Transverse colon (tissue), 4 donors: Measurements from ENCODE around the gene TRAF2. TPM values are rescaled to one million over a fixed set of nuclear protein-coding genes. Genes with fewer than 3 reads are reported as not detected.

Experiments
- DNase-seq: peaks from one replicate; pipeline ENCODE4 v3.0.0-alpha.2; 2019
- H3K27ac ChIP-seq, 4 donors: fragments of 200-600 bp; sonication (generic); 2 replicates each; pipeline ENCODE4 v1.5.1; 2016 to 2018; ENCODE audit warnings: inconsistent platforms in 4 of 4
- H3K27me3 ChIP-seq: fragments of 200-600 bp; sonication (generic); 2 replicates; pipeline ENCODE4 v1.5.1; 2017; ENCODE audit warnings: inconsistent platforms
- H3K36me3 ChIP-seq, 4 donors: fragments of 200-600 bp; sonication (generic); 2 replicates each; pipeline ENCODE4 v1.5.1; 2017 to 2019; ENCODE audit warnings: inconsistent platforms in 4 of 4
- H3K4me1 ChIP-seq, 4 donors: fragments of 200-600 bp; sonication (generic); 2 replicates each; pipeline ENCODE4 v1.5.1; 2017 to 2020; ENCODE audit warnings: inconsistent platforms in 4 of 4
- H3K4me3 ChIP-seq, 4 donors: fragments of 200-600 bp; sonication (generic); 1 replicate in 1 of 4; 2 replicates in 3 of 4; pipeline versions ENCODE4 v1.5.1 to v1.6.1; 2017 to 2019; ENCODE audit warnings: inconsistent platforms in 4 of 4
- H3K9me3 ChIP-seq, 2 donors: fragments of 200-600 bp; sonication (generic); 2 replicates each; pipeline ENCODE4 v1.5.1; 2017 to 2019; ENCODE audit warnings: inconsistent platforms in 2 of 2
- CTCF ChIP-seq, 5 experiments: fragments of 200-600 bp in 3 of 5; fragments of 450-650 bp in 2 of 5; sonication (generic) in 3 of 5; IDR thresholded peaks; 1 replicate in 2 of 5; 2 replicates in 3 of 5; pipeline ENCODE4 v1.5.1; 2016 to 2017; ENCODE audit warnings: antibody characterized with exemption in 5 of 5, inconsistent platforms in 3 of 5, mild to moderate bottlenecking in 2 of 5, moderate library complexity in 1 of 5
- EP300 ChIP-seq: sonication (generic); formaldehyde crosslinking; IDR thresholded peaks from one replicate; pipeline ENCODE4 v1.6.1; 2017; ENCODE audit warnings: antibody characterized with exemption, low read depth
- POLR2A ChIP-seq: fragments of 450-650 bp; IDR thresholded peaks from one replicate; pipeline ENCODE4 v1.6.1; 2016; ENCODE audit warnings: antibody characterized with exemption, mild to moderate bottlenecking, moderate library complexity
- POLR2AphosphoS5 ChIP-seq, 3 donors: sonication (generic); formaldehyde crosslinking; IDR thresholded peaks; one replicate each; pipeline ENCODE4 v1.6.1; 2016; ENCODE audit warnings: antibody characterized with exemption in 3 of 3
- WGBS, 2 donors: methylation state at CpG; one replicate each; pipeline ENCODE4 v1.1.5; 2018; ENCODE audit warnings: low coverage in 1 of 2; 5-methylcytosine and 5-hydroxymethylcytosine counted together
- in situ Hi-C, 4 donors: fragments of 200-750 bp; cut with MboI; loops; one replicate each; pipeline versions ENCODE4 v1.15.0 to v1.15.1; 2017; ENCODE audit warnings: low sequenced_read_pairs in 3 of 4, low pct_ligation_motif_present in 1 of 4, low pct_unique_long_range_greater_than_20kb in 1 of 4
- intact Hi-C: fragments of 100-400 bp; cut with DNase I; formaldehyde crosslinking; loops from one replicate; pipeline ENCODE4 v1.15.1; 2023; ENCODE audit warnings: low total_unique reads
- total RNA-seq, 4 donors: library from RNA; depleted of rRNA; stranded (reverse); fragments of >200 nt; gene quantifications; one replicate each; pipeline ENCODE4 v1.1.0, GENCODE V29; 2016

TRAF2 gene
- total RNA-seq, 4 donors from 2014 or later: 12.5 to 60.6 (median 13.8) TPM

GRCh38 chr9:136963341-136963740, 77.0 kb downstream of the TRAF2 start:
- 76% methylated on average over 15 of the region's 15 CpGs; no CpG with 5 or more reads in 1 of the 2 donors for WGBS, 2 donors
- Histone ChIP-seq H3K36me3 (no peaks in the 10 kb centered on the region), H3K9me3 (no peaks in the 10 kb centered on the region), H3K27ac (no peak overlapping the region), H3K4me1 (peaks cover 0 to 19% (median 10%) of the 10 kb centered on the region in 4 donors), H3K27me3 (peaks cover 5% of the 10 kb centered on the region), H3K4me3 (no peak overlapping the region)
- intact Hi-C loops: no loop called here
- TF ChIP-seq POLR2AphosphoS5 (IDR thresholded peaks at IDR 0.05) (no peak), CTCF (IDR thresholded peaks at IDR 0.05) (no peak), POLR2A (no peak), EP300 (no peak)
- in situ Hi-C loops: no loop called here
- no peak for DNase-seq

GRCh38 chr9:136963751-136964150, 77.4 kb downstream of the TRAF2 start:
- peaks cover 0 to 19% (median 10%) of the 10 kb centered on the region in 4 donors for H3K4me1 ChIP-seq
- intact Hi-C loops: no loop called here
- no peak overlapping the region for H3K4me3 ChIP-seq
- H3K27ac ChIP-seq: peak overlapping the region in 2 of 4 donors; percentile 38 to 68
- in situ Hi-C loops: no loop called here
- H3K9me3 ChIP-seq: no peaks in the 10 kb centered on the region
- no peaks in the 10 kb centered on the region for H3K36me3 ChIP-seq
- peaks cover 5% of the 10 kb centered on the region for H3K27me3 ChIP-seq
- 82% methylated on average over 12 of the region's 12 CpGs; no CpG with 5 or more reads in 1 of the 2 donors for WGBS, 2 donors
- no peak for DNase-seq
- TF ChIP-seq EP300: no peak
- no peak for TF ChIP-seq POLR2A
- TF ChIP-seq POLR2AphosphoS5 (IDR thresholded peaks at IDR 0.05): no peak
- TF ChIP-seq CTCF (IDR thresholded peaks at IDR 0.05): no peak

GRCh38 chr9:136964171-136964689, 77.9 kb downstream of the TRAF2 start:
- Histone ChIP-seq H3K27me3 (peaks cover 5% of the 10 kb centered on the region), H3K4me1 (peaks cover 0 to 19% (median 10%) of the 10 kb centered on the region in 4 donors), H3K4me3 (no peak overlapping the region), H3K36me3 (no peaks in the 10 kb centered on the region), H3K9me3 (no peaks in the 10 kb centered on the region), H3K27ac (peak overlapping the region; percentile 19 to 68 (median 44))
- in situ Hi-C loops (no loop called here), intact Hi-C loops (no loop called here)
- 50% methylated on average over 21 of the region's 22 CpGs; no CpG with 5 or more reads in 1 of the 2 donors for WGBS, 2 donors
- peak; percentile 80 for DNase-seq
- TF ChIP-seq POLR2AphosphoS5 (IDR thresholded peaks at IDR 0.05) (no peak), CTCF (IDR thresholded peaks at IDR 0.05) (no peak), POLR2A (no peak), EP300 (no peak)

- no peak overlapping the region for H3K4me3 ChIP-seq
- TF ChIP-seq EP300: no peak
- TF ChIP-seq POLR2A: no peak
- no peak for TF ChIP-seq POLR2AphosphoS5 (IDR thresholded peaks at IDR 0.05)
- TF ChIP-seq CTCF (IDR thresholded peaks at IDR 0.05): no peak
- peaks cover 5% of the 10 kb centered on the region for H3K27me3 ChIP-seq
- H3K9me3 ChIP-seq: no peaks in the 10 kb centered on the region
- in situ Hi-C loops (no loop called here), intact Hi-C loops (no loop called here)
- H3K36me3 ChIP-seq: no peaks in the 10 kb centered on the region
- peak overlapping the region; percentile 19 to 68 (median 44) for H3K27ac ChIP-seq
- 71 to 77% methylated on average over 11 to 26 of the region's 26 CpGs for WGBS, 2 donors
- H3K4me1 ChIP-seq: peaks cover 0 to 19% (median 10%) of the 10 kb centered on the region in 4 donors
- no peak for DNase-seq
Observed at GRCh38 chr9:136964833-136965422, 78.6 kb downstream of the TRAF2 start.
